SK-N-SH treated with all-trans-retinoic acid at 6 μM for 48 hours (cell line): ENCODE results near the gene EIF5AL1.
A peak's percentile ranks its signal among the peaks of the same experiment; 100 is the strongest.
"Not testable (repeated sequence)": the region's sequence is repeated elsewhere in the genome, so short reads cannot be mapped to it uniquely, and the experiment has no call there.

Experiments
- ATAC-seq: fragments of 200-7000 bp; cut with Tn5 transposase; 3 replicates; pipeline ENCODE4 v1.9.1; 2020; ENCODE audit warnings: mild to moderate bottlenecking, moderate library complexity
- CSRNP3 ChIP-seq: fragments of 250-450 bp; sonication (Bioruptor Pico); IDR thresholded peaks from 2 replicates; pipeline ENCODE4 v1.5.1; 2021; ENCODE audit warnings: mild to moderate bottlenecking, moderate library complexity
- ZNF8 ChIP-seq: fragments of 450-650 bp; formaldehyde crosslinking; IDR thresholded peaks from 2 replicates; pipeline ENCODE4 v1.5.0; 2020; ENCODE audit warnings: mild to moderate bottlenecking, moderate library complexity

Gene EIF5AL1

DNA sequence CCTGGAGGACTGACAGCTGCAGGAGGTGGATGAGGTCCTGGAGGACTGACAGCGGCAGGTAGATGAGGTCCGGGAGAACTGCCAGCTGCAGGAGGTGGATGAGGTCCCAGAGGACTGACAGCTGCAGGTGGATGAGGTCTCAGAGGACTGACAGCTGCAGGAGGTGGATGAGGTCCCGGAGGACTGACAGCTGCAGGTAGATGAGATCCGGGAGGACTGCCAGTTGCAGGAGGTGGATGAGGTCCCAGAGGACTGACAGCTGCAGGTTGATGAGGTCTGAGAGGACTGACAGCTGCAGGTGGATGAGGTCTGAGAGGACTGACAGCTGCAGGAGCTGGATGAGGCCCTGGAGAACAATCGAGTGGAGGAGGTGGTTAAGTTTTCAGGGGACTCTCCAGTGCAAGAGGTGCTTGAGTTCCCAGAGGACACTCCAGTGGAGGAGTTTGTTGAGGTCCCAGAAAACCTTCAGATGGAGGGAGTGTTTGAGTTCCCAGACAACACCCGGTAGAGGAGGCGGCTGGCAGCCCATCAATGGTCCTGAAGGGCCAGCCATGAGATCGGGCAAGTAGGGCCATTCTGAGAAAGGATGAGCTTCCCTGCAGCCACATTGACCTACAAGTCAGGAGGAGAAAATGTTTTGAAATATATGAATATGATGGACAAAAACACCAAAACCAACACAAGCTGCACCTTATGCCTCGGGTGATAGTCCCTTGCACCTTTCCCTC is 4.7 kb upstream of the EIF5AL1 start (continued):
- no peak for TF ChIP-seq CSRNP3 (CRISPR knock-in tag)
- no peak for TF ChIP-seq ZNF8 (CRISPR knock-in tag)
- TF ChIP-seq, all 23 proteins: peak for 0

DNA sequence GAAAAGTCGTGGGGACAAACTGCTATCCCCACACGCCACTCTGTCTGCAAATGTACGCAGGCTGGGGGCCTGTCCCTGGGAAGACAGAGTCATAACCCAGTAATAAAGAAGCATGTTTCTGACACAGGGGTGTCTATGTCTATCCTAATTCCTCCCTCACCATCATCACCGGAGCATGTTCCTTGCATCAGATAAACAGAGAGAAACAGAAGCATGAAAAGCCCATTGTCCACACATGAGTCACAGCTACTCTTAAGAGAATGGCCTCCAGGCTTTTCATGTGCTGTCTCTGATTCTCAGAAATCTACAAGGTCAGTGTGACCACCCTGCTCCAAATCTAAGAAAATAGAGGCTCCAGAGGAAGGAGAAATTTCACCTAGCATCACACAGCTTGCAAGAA is 4.1 kb upstream of the EIF5AL1 start:
- ATAC-seq: not testable (repeated sequence)

- peak; percentile 93 for ATAC-seq
Observed at GRCh38 chr10:79509306-79509933, 2.9 kb upstream of the EIF5AL1 start.

- ATAC-seq: peak; percentile 37; the same call in 2 of the 3 replicates
Observed at GRCh38 chr10:79509934-79510508, 2.3 kb upstream of the EIF5AL1 start.

DNA sequence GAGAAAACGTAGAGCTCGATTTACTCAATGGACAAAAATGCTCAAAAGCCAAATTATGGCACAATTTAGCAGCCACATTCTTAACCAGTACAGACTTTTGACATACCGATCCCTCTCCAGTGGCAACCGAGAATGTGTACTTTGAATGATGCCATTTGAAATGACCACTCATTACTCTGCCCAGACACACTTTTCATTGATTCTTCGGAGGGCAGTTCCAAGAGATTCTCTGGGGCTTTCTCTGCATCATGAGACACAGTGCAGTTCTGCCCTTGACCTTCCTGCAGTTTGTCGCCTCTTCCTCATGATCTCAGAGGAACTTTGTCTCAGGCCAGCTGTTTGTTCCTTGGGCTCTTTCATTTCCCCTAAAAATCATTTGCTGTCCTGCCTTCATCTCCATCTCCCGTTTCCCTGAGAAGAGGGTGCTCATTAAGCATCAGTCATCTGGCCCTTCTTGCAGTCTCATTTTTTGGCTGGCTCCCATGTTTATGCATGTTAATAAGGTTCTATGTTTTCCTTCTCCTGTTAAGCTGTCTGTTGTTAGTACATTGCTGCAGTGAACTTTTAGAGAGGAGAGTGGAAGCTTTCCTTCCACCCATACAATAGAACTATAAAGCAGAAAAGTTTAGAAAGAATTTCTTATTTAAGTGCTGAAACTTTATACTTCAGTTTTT is 4.3 kb downstream of the EIF5AL1 start:
- ATAC-seq: not testable (repeated sequence)

DNA sequence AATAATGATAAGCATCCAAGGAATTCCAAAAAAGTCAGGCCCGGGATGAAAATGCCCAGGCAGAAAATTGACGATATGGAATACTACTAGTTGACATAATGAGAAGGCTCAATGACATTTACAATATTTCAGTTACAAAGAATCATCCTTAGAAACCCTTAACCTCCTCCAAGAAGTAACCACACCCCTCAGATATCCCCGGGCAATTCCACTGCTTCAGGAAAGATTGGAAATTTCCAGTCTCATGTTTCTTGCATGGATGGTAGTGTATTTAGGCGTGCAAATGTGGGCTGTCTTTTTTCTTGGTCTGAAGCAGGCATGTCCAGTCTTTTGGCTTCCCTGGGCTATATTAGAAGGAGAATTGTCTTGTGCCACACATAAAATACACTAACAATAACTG is 5.2 kb downstream of the EIF5AL1 start:
- ATAC-seq: not testable (repeated sequence)

- not testable (repeated sequence) for ATAC-seq
Observed at GRCh38 chr10:79521751-79522150, 9.4 kb downstream of the EIF5AL1 start.

DNA sequence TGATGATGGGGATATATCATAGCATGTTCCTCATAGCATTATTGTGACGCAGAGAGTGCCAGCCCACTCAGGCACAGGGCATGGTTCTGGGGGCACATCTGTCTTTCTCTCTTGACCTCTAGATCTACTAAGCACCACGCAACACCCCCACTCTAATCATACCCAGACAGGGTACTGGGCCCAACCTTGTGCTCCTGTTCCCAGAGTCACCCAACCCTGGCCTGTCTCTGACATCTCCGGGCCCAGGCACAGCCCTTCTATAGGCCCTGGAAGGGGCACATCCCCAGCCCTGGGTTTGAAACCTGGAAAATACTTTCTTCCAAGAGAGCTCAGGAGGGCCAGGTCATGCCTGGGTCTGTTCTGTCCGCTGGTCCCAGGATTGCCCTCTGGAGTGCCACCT is 10.1 kb downstream of the EIF5AL1 start:
- ATAC-seq: not testable (repeated sequence)

DNA sequence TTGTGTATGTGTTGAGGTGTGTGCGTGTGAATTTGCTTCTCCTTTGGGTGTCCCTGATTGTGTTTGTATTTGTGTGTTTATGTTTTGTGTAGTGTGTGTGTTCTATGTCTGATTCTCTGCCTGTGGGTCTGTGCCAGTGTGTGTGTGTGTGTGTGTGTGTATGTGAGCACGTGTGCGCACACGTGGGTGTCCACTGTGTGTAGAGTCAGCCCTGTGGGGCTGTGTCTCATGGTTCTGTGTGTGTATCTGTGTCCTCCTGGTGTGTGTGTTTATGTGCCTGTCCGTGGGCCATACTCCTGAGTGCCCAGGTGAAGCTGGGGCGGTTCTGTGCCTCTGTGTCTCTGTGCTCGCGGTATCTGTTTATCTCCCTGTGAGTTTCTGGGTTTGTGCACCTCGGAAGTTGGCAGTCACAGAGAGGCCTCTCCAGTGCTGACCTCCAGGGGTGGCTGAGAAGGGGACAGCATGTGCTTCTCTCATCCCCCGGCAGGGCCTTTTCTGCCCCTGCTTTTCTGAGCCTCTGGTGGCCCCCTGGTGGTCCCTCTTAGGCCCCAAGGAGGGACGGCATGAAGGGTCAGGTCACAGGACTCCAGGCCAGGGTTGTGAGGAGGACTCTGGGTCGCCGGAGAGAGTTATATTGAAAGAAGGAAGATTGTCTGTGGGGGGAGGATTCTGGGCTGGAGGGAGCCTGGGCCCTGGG is 11.0 kb downstream of the EIF5AL1 start:
- ATAC-seq: not testable (repeated sequence)

DNA sequence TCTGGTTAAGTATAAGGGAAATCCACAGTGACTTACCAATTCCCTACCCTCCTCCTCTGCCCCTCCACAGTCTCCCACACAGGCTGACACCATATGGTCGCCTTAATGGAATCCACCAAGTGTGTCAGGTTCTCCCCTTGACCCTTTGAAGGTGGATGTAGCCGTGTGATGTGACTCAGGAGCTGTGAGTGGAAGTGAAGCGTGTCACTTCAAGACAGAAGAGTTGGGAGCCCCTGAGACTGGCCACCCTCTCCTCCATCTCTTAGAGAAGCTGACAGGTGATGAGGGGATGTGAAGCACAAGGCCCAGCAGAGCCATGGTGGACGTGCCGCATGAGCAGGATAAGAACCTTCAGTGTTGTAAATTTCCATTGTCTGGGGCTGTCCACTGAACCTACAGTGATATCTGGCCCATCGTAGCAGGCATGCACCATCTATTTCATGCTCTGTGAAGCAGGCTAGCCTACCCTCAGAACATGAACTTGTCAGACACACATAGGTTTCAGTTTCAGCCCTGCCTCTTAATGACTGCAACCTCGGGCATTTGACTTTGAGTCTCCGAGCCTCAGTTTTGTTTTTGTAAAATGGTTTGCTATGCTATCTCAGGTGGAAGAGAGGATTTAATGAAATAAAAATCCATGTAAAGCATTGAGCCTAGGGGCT is 12.8 kb downstream of the EIF5AL1 start:
- ATAC-seq: not testable (repeated sequence)

DNA sequence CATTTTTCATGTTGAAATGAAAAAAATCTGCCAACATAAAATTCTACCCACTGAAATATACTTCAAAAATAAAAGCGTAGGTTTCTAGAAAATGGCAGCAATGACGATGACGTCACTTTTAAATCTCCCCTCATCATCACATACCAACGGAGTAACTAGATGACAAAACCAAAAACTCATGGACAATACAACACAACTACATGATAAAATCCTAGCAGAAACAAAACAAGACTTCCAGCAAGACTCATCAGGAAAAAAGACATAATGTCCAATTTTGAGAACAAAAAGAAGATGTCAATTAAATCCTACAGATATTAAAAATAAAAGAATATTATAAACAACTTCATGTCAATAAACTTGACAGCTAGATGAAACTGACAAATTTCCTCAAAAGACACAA is 15.9 kb downstream of the EIF5AL1 start:
- ATAC-seq: not testable (repeated sequence)

- not testable (repeated sequence) for ATAC-seq
Observed at GRCh38 chr10:79533142-79533902, 21.0 kb downstream of the EIF5AL1 start.

DNA sequence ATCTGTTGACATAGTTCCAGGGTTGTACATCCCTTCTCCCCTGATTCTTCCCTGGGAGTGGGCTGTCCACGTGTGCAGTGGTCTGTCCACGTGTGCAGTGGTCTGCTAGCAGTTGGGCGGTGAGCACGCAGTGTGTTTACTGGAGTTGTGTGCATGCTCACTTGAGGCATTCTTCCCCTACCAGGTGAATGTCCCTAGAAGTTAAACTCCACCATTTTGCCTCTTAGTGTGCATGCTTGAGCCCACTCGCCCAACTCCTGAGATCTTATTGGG is 21.5 kb downstream of the EIF5AL1 start:
- not testable (repeated sequence) for ATAC-seq

GRCh38 chr10:79538311-79538710 is 26.0 kb downstream of the EIF5AL1 start:
- ATAC-seq: not testable (repeated sequence)

GRCh38 chr10:79540930-79541329 is 28.6 kb downstream of the EIF5AL1 start:
- ATAC-seq: not testable (repeated sequence)
